ENCODE data around the gene PRG3. TPM values are rescaled to one million over a fixed set of nuclear protein-coding genes. Genes with fewer than 3 reads are reported as not detected.

The PRG3 gene, protein sequence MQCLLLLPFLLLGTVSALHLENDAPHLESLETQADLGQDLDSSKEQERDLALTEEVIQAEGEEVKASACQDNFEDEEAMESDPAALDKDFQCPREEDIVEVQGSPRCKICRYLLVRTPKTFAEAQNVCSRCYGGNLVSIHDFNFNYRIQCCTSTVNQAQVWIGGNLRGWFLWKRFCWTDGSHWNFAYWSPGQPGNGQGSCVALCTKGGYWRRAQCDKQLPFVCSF
- not detected in 2 replicates for total RNA-seq (2014; rRNA removed; shearing (Covaris generic))
- polyA plus RNA-seq (2014; cell fraction: nucleus; rRNA removed): not detected in 2 replicates

DNA sequence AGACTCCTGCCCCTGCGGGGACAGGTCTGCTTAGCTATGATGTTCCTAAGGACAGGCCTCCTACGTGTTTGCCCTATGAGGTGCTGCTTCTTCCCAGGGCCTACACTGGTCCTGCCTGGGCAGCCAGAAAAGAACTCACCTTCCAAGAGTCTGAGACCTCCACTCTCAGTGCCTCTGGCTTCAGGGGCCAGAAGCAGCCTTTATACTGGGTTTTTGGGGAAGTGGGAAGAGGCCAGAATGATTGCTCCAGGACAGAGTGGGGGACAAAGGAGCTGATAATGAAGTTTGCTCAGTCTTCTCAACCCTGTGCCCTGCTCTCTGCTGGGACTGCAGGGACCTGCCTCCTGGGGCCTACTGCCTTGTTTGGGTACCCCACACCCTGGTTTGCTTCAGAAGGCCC lies at the start of gene PRG3:
Gene PRG3, minus strand, starts transcription at position 176 of the 400 bp plus-strand sequence. CDS start 442 bp downstream, outside the sequence.
- no peak for DNase-seq (ENCODE audit: extremely low read depth, low read depth)

DNA sequence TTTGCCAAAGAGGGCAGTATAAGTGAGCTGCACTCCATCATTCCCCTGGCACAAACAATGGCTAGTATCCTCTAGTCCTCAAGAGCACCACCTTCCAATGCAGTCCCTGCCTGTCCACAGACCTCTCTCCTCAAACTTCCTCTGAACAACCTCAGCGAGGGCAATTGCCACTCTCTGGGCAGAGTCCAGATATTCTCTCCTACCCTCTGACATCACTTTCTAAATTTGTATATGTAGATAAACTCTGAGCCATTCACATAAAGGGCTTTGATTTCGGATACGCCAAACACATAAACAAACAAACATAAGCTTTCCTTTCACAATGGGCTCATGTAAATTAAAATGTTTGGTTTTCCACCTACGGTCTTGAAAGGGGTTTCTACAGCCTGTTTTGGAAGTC lies 49.0 kb upstream of the PRG3 start:
- no peak for DNase-seq (ENCODE audit: extremely low read depth, low read depth)

DNA sequence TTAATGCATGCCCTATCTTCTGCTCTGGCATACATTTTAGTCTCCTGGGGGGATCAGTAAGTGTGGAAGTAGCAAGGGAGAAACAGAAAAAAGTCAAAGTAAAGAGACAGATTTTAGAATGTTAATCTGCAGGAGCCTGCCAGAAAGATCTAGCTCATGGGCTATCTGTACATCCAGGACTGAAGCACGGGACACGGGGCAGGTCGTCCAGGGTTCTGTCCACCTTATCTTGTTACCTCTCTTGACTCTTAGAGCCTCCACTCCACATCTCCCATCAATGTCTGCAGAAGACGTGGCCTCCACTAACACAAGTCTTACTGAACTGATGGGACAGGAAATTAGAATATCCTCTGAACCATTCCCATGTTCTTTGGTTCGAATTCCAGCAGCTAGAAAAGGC lies 47.7 kb upstream of the PRG3 start:
- DNase-seq (ENCODE audit: extremely low read depth, low read depth): no peak

DNA sequence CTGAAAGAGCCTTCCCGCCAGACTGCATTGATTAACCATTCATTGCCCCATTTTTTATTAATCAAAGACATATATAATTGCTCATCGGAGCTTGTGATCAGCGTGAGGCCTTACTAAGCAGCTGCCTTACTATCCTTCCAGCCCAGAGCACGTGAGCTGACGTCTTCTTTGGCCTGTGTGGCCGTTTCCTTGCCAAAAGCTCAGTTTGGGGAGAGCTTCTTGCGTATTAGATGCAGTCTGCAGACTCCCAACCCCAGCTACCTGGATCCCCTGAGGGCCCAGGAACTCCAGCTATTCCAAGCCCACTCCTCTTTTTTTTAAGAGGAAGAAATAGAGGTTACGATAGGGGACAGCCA lies 46.8 kb upstream of the PRG3 start:
- DNase-seq (ENCODE audit: extremely low read depth, low read depth): no peak

DNA sequence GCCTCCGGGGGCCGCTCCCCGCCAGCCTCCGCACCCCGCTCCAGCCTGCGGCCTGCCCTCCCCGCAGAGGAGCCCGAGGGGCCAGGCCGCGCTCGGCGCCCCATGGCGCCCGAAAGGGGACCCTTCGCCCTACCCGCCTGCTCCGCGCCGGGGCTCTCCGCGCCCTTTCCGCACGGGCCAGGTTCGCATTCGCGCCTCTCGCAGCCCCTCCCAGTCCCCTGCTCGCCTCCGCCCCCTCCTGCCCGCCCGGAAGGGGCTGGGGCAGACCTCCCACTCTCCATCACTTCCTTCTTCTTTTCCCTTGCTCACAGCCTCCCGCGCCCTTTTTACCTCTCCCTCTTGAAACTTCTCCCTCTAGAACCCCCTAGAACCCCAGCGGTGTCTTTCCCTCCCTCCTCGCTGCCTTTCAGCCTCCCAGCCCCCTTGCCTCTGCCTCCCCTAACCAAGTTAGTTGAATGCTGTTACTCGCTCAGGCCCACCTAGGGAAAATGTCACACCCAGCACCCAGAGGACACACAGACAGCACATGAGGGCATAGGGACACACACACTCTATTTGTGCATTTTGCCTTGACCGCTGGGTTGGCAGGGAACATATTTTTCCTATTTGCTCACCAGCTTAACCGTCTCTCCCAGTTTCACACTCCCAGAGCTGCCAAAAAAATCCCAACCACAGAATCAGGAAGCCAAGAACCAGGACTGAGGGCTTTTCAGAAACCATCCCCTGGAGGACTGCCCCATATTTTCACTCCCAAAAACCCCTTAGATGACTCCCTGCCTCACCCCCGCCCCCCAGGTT lies 46.2 kb upstream of the PRG3 start, which contains the start of gene SLC43A3:
Gene SLC43A3, minus strand, starts transcription at position 193 of the 798 bp plus-strand sequence. CDS start 949 bp downstream, outside the sequence.
- no peak for DNase-seq (ENCODE audit: extremely low read depth, low read depth)

DNA sequence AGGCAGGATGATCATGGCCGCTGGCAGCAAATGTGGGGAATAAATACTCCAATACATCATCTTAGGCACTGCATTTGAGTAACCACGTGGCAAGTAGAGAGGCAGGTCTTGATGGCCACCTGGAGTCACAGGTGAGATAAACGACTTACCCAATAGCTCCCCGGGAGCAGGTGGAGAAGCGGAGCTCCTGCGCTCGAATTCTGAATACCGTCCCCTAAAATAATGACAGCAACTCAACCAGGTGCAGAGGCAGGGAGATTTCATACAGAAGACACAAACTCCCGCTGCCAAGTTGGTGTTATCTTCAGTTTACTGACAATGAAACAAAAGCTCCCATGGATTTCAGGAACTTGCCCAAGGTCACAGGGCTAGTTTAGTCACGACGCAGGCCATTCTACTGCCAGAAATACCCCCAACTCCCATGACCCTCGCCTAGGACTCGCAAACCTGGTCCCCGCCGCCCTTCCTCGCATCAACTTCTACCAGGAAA lies 45.5 kb upstream of the PRG3 start:
- DNase-seq (ENCODE audit: extremely low read depth, low read depth): no peak

DNA sequence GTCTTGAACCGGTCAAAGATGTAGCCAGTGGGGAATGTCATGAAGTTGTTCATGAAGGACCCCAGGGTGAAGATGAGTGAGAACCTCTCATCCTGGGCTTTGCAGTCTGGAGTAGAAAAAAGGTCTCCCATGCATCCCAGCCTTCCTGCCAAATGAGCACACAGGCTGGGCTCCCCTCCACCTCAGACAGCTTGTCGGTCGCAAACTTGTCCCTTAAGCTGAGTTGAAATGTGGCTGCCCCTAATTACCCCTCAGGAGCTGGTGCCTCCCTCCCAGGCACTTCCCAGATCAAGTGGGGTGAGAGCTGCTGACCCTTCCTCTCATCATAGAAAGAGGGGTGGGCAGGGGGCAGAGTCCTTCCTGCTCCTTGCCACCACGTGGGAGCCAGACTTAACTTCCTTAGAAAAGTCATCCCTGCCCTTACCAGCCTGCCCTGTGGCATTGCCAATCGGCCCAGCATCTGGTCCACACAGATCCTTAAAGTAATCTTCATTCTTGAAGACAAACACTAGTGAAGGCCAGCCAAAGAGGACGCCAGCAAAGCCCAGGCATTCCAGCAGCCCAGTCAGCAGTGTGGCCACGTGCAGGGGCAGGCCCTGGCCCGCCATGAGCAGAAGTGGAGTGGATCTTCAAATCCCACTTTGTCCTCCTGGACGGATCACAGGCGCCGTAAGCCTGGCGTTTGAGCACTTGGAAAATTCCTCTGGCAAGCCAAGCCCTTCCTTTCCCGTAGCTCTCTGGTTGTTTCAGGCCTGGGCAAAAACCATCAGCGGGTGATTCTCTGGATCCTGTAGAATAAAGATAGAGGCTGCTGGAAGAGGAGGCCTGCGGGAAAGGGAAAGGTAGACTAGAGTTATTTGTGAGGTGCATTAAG lies 44.9 kb upstream of the PRG3 start:
- DNase-seq (ENCODE audit: extremely low read depth, low read depth): no peak

DNA sequence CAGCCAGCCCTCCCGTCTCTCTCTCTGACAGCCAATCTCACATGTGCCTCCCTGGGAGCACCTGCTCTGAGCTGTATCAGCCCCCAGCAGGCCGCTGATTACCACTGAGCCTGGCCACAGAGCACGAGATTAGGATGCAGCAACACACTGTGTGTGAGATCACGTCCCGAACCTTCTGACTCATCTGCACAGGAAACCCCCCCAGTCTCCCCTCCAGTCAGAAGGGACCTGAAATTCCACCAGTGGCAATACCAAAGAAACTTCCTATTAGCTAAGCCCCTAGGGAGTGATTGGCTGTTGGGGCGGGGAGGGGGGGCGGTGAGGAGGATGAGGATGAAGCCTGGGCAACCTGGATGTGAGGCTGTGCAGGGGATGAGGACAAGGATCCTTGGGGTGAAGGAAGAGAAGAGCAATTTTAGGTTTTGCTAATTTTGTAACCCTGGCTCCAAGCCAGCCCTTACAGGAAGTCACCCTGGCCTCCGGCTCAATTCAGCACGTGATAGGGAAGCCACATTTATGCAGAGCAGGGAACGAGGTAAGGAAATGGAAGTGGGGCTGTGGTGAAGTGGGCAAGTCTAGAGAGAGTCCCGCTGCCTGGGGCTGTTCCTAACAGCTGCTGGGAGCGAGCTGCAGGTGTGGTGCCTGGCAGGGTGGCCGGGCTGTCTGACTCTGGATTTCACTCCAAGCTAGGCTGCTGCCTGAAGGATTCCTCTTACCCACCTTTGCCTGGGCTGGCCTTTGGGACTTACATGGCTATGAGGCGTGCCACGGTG lies 44.0 kb upstream of the PRG3 start:
- DNase-seq (ENCODE audit: extremely low read depth, low read depth): no peak

DNA sequence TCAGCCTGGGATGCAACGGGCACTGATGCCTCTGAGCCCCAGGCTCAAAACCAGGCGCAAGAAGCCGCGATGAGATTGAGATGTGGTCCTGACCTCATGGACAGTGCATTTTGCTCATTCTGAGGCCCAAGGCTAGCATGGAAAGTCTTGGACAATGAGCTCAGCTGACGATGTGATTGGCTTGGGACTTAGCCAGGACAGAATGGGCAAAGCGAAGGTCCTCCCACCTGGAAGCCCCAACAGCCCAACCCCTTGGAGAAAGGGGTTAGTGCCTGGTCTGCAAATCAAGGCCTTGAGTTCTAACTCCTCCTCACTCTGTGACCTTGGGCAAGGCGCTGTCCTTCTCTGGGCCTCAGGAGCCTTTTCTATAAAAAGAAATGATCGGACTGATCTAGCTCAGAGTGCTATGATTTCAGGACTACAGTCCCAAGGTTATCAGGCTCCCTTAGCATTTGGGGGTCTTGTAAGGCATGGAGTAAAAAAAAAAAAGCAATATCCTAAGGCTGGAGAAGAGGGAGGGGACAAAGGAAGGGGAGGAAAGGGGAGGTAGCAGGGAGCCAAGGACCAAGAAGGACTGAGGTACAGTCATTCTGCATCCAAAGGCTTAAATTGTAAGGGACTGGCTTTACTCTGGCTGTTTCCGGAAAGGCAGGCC lies 43.3 kb upstream of the PRG3 start:
- DNase-seq (ENCODE audit: extremely low read depth, low read depth): no peak

DNA sequence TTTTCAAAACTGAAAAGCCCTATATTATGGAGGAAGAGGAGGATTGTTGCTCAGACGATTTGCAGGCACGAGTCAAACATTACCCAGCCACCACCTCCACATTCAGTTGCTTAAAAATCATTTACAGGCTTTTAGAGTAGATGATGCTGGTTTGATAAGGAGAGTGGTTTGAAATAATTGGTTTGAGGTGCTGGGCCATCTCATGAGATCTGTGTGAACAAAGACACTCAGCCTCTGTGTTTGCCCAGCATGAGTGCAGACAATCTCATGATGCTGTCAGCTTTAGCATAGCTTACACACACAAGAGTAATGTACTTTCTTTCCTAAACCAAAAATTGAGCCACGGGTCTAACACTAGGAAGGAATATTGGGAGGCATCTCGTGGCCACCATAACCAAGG lies 41.7 kb upstream of the PRG3 start:
- no peak for DNase-seq (ENCODE audit: extremely low read depth, low read depth)

DNA sequence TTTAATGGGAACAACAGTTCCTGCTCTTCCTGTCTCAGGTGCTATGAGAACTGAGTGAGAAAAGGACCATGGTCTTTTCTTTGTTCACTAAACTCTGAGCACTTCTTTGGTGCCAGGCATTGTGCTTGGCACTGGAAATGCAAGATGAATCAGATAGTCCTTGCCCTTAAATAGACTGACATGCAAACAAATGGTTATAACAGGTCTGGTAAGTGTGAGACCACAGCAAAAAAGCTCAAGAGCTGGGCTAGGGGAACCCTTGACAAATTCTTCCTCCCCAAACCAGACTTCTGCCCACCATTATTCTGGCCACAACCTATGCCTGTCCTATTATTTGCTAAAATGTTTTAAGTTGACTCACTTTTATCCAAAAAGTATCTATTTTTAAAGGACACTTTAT lies 40.9 kb upstream of the PRG3 start:
- no peak for DNase-seq (ENCODE audit: extremely low read depth, low read depth)

DNA sequence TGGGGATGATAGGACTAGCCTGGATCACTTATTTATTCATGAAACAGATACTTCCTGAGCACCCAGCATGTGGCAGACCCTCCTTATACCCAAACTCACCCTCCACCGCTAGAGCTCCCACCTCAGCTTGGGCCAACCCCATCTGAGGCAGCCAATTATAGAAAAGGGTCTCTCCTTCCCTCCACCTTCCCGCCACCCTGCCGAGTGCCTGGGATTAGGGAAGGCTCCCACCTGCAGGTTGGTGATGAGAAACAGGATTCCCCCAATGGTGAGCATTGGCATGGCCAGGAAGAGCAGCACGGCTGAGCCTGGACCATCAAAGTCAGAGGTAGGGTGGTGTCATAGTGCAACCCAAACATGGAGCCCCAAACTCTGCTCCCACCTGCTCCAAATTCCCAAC lies 40.1 kb upstream of the PRG3 start:
- DNase-seq (ENCODE audit: extremely low read depth, low read depth): no peak

DNA sequence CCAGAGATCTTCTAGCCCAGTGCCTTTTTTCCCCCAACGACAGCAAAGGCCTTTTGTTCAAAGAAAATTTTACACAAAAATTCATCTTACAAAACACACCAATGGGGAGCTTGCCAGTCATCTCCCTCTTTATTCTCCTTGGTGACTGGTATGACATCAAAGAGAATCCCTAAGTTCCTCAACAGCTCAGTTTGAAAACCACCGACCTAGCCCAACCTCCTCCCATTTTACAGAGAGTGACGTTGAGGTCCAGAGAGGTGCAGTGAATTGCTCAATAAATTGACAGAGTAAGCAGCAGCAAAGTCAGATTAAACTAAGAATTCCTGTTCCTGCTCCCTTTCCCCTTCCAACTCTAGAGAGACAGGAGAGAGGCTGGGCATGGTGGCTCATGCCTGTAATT lies 38.2 kb upstream of the PRG3 start:
- no peak for DNase-seq (ENCODE audit: extremely low read depth, low read depth)

DNA sequence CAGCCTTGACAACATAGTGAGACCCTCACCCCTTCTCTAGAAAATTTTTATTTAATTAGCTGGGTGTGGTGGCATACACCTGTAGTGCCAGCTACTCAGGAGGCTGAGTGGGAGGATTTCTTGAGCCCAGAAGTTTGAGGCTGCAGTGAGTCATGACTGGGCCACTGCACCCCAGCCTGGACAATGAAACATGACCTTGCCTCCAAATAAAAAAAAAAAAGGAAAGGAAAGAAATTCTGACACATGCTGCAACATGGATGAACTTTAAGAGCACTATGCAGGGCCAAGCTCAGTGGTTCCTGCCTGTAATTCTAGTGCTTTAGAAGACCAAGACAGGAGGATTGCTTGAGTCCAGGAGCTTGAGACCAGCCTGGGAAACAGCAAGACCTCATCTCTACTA lies 37.2 kb upstream of the PRG3 start:
- no peak for DNase-seq (ENCODE audit: extremely low read depth, low read depth)

DNA sequence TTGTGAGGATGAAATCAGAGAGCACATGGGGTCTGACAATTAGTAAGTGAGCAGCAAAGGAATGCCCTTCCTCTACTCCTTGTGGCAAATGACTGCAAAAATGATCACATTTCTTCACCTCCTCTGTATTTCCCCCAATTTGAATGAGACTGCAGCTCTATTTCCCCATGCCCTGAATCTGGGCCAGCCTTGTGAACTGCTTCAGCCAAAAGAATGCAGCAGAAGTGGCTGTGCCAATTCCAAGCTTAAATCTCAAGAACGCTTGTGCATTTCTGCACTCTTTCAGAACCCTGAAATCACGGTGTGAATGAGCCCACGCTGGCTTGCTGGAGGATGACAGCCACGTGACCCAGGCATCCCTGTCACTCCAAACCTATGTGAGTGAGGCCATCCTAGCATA lies 36.1 kb upstream of the PRG3 start:
- no peak for DNase-seq (ENCODE audit: extremely low read depth, low read depth)

DNA sequence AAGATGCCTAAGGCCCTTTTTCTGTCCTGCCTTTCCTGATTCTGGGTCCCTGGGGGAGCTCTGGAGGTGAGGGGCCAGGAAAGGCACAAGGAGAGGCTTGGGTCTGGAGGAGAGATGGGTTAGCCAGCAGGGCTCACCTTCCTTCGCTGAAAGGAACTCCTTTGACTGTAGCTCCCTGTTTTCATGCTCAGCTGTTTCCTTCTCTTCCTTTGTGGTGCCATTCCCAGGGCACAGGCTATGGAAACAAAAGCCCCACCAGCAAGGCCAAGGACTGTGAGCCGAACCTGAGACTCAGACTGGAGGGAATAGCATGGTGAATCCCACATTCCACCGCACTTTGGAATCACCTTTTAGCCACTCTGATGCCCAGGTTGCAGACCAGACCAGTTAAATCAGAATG lies 35.5 kb upstream of the PRG3 start:
- no peak for DNase-seq (ENCODE audit: extremely low read depth, low read depth)

DNA sequence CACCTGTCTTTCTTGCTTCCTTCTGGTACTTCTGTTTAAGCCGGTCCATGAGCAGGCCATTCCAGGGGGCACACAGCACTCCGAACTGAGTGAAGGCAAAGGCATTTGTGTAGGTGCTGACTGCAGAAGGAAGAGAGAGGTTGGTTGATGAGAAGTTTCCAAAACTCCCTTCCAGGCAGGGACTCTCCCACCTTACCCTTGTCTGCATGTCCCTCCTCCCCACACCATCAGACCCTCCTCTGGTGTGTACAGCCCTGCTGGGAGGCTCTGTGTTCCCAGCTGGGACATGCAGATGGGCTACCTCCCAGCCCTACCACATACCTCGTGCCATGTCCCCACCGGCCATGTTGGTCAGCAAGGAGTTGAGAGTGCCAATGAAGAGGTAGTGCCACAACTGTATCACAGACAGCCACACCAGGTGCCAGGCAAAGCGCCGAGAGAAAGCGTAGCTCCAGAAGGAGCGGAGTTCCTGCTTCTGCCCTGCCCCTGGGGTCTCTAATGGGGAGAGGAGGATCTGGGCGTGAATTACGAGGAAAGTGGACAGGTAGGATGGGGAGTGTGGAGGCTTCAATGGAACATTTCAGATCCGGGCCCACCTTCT lies 33.8 kb upstream of the PRG3 start:
- DNase-seq (ENCODE audit: extremely low read depth, low read depth): no peak

DNA sequence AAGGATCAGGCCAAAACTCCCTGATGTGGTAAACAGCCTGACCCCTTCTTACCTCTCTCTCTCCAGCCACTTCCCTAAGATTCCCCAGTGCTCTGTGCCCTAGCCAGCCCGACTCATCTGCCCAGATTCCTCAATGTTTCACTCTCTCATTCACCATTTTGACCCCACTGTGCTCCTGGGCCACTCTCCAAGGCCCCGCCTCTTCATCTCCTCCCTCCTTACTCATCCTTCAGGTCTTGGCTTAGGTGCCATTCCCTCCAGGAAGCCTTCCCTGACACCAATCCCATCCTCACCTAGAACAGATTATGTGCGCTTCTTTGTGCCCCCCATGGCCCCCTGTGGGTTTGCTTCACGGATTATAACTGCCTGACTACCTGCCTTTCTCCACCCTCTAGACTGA lies 32.7 kb upstream of the PRG3 start:
- DNase-seq (ENCODE audit: extremely low read depth, low read depth): no peak

DNA sequence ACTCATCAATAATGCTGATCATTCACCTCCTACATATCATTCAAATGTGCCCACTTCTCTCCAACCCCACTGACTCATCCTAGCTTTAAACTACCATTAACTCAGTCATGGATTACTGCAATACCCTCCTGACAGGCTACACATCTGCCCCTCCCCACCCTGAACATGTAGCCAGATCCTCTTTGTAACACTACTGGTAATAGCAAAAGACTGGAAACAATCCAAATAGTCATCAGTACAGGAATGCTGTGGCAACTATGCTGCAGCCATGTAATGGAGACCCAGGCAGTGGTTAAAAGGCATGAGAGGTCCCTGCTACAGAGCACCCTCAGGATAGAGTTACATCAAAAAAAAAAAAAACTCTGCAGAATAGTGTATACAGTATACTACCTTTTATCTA lies 29.3 kb upstream of the PRG3 start:
- no peak for DNase-seq (ENCODE audit: extremely low read depth, low read depth)
